K562 (cell line): Measurements from ENCODE around the gene LCNL1. TPM values are rescaled to one million over a fixed set of nuclear protein-coding genes. Genes with fewer than 3 reads are reported as not detected.

Experiments used
- BCLAF1 ChIP-seq, 2 experiments: fragments of 450-650 bp in 1 of 2; IDR thresholded peaks; 2 replicates each; pipeline ENCODE4 v1.6.1; 2011 to 2017; ENCODE audit warnings: low read depth in 2 of 2, antibody characterized with exemption in 1 of 2, borderline replicate concordance in 1 of 2, low read length in 1 of 2, mild to moderate bottlenecking in 1 of 2, mixed read lengths in 1 of 2; ENCODE audit not compliant: control insufficient read depth in 1 of 2
- C11orf30 ChIP-seq: fragments of 450-650 bp; IDR thresholded peaks from 2 replicates; pipeline ENCODE4 v1.6.1; 2016; ENCODE audit warnings: low read depth, mild to moderate bottlenecking
- CGGBP1 ChIP-seq: fragments of 250-450 bp; sonication (Bioruptor Pico); IDR thresholded peaks from 2 replicates; pipeline ENCODE4 v1.9.0; 2021; ENCODE audit warnings: mild to moderate bottlenecking
- CREBBP ChIP-seq: IDR thresholded peaks from one replicate; pipeline ENCODE4 v1.6.1; 2012; ENCODE audit warnings: low read depth, mild to moderate bottlenecking, control low read depth, inconsistent platforms, low read length
- HMGN3 ChIP-seq: IDR thresholded peaks from 2 replicates; pipeline ENCODE4 v1.6.1; 2011; ENCODE audit warnings: borderline replicate concordance, low read depth, mild to moderate bottlenecking, mixed read lengths, low read length; ENCODE audit not compliant: insufficient read length; ENCODE audit errors: extremely low read depth
- MTA2 ChIP-seq: fragments of 450-650 bp; IDR thresholded peaks from 2 replicates; pipeline ENCODE4 v1.6.1; 2016; ENCODE audit warnings: low read depth
- MXD1 ChIP-seq: fragments of 250-450 bp; sonication (Bioruptor Pico); IDR thresholded peaks from 2 replicates; pipeline ENCODE4 v1.8.0; 2021; ENCODE audit warnings: borderline replicate concordance, mild to moderate bottlenecking, moderate library complexity; ENCODE audit not compliant: poor library complexity, severe bottlenecking
- MYC ChIP-seq, 2 experiments: fragments of 250-450 bp in 1 of 2; sonication (Bioruptor Pico) in 1 of 2; IDR thresholded peaks; 2 replicates each; pipeline versions ENCODE4 v1.5.1 to v1.6.1; 2012 to 2021; ENCODE audit warnings: low read depth in 2 of 2, borderline replicate concordance in 1 of 2, improper control_type of control experiment in 1 of 2, low read length in 1 of 2, mild to moderate bottlenecking in 1 of 2, moderate library complexity in 1 of 2
- NCOA2 ChIP-seq, 2 experiments: fragments of 450-650 bp; IDR thresholded peaks; 2 replicates each; pipeline ENCODE4 v1.6.1; 2018; ENCODE audit warnings: mild to moderate bottlenecking in 2 of 2, moderate library complexity in 1 of 2; ENCODE audit not compliant: partially characterized antibody in 2 of 2
- NR4A1 ChIP-seq, 2 experiments: fragments of 250-450 bp in 1 of 2; fragments of 450-650 bp in 1 of 2; sonication (Bioruptor Pico) in 1 of 2; IDR thresholded peaks; 2 replicates each; pipeline versions ENCODE4 v1.4.0 to v1.6.1; 2016 to 2020; ENCODE audit warnings: mild to moderate bottlenecking in 2 of 2, missing compliant biosample characterization in 1 of 2, missing genetic modification characterization in 1 of 2, moderate library complexity in 1 of 2
- SNRNP70 ChIP-seq: fragments of 200-400 bp; formaldehyde crosslinking; optimal IDR thresholded peaks from 2 replicates; pipeline ENCODE3; 2017; ENCODE audit warnings: low read depth, low read length
- SPI1 ChIP-seq: IDR thresholded peaks from 2 replicates; pipeline ENCODE4 v1.6.1; 2011; ENCODE audit warnings: low read depth, low read length, control low read depth, borderline replicate concordance
- ZKSCAN3 ChIP-seq: fragments of 250-450 bp; sonication (Bioruptor Pico); IDR thresholded peaks from 2 replicates; pipeline ENCODE4 v1.4.0; 2020
- ZNF124 ChIP-seq: sonication (generic); formaldehyde crosslinking; IDR thresholded peaks from 2 replicates; pipeline ENCODE4 v1.8.1; 2022; ENCODE audit warnings: missing genetic modification reagents
- ZNF165 ChIP-seq: fragments of 250-450 bp; sonication (Bioruptor Pico); IDR thresholded peaks from 2 replicates; pipeline ENCODE4 v1.4.0; 2020; ENCODE audit warnings: borderline replicate concordance
- ZNF232 ChIP-seq: sonication (generic); formaldehyde crosslinking; IDR thresholded peaks from 2 replicates; pipeline ENCODE4 v1.8.0; 2022; ENCODE audit warnings: mild to moderate bottlenecking, missing genetic modification reagents
- polyA plus RNA-seq, 8 experiments: library from polyadenylated mRNA; depleted of rRNA in 4 of 8; stranded (reverse) in 5 of 8; unstranded in 3 of 8; fragments of >200 nt; fragmentation: Nextera tagmentation in 2 of 8; fragmentation: Illumina TruSeq in 1 of 8; extraction: Ambion mirVana in 2 of 8; extraction: Trizol in 1 of 8; gene quantifications; 2 replicates each; pipeline versions ENCODE4 v1.2.1 to v1.2.3, GENCODE V29; 2011 to 2014; ENCODE audit warnings: inconsistent platforms in 1 of 8, missing spikeins in 1 of 8
- total RNA-seq, 7 experiments: library from RNA; depleted of rRNA in 6 of 7; stranded (reverse); fragments of >200 nt in 6 of 7; fragmentation: Illumina TruSeq in 2 of 7; extraction: Trizol in 2 of 7; gene quantifications; 2 replicates each; pipeline versions ENCODE4 v1.2.1 to v1.2.3, GENCODE V29; 2011 to 2021; ENCODE audit warnings: low replicate concordance in 1 of 7
- TF ChIP-seq, protein P1 (sequence below), 2 experiments: fragments of 200-800 bp in 1 of 2; sonication (Bioruptor generic) in 1 of 2; sonication (generic) in 1 of 2; formaldehyde crosslinking in 1 of 2; IDR thresholded peaks in 1 of 2; conservative IDR thresholded peaks in 1 of 2; 2 replicates each; pipeline versions ENCODE4 v1.5.0 to v1.6.1; 2016 to 2020; ENCODE audit warnings: missing compliant biosample characterization in 1 of 2, missing genetic modification characterization in 1 of 2, missing genetic modification reagents in 1 of 2
- TF ChIP-seq, protein P2 (sequence below): sonication (generic); formaldehyde crosslinking; IDR thresholded peaks from 2 replicates; pipeline ENCODE4 v1.8.0; 2022; ENCODE audit warnings: mild to moderate bottlenecking, low read depth, missing genetic modification reagents

LCNL1 gene
- total and polyA plus RNA-seq, 9 of the 15 experiments (the other 6 are each of a cell fraction or from before 2014, with no cell fraction given), result 0.04 to 0.16 (median 0.04) TPM; not detected in 4

- TF ChIP-seq, protein P1, sequence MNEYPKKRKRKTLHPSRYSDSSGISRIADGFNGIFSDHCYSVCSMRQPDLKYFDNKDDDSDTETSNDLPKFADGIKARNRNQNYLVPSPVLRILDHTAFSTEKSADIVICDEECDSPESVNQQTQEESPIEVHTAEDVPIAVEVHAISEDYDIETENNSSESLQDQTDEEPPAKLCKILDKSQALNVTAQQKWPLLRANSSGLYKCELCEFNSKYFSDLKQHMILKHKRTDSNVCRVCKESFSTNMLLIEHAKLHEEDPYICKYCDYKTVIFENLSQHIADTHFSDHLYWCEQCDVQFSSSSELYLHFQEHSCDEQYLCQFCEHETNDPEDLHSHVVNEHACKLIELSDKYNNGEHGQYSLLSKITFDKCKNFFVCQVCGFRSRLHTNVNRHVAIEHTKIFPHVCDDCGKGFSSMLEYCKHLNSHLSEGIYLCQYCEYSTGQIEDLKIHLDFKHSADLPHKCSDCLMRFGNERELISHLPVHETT (CRISPR knock-in tag; conservative IDR thresholded peaks at IDR 0.05 in 1 of 2, IDR thresholded peaks at IDR 0.05 in 1 of 2), result peak in 1 of 2 experiments; percentile 63; a peak in 1 of 4 replicates
- no peak for TF ChIP-seq MTA2
- TF ChIP-seq ZNF124, result no peak
- no peak for TF ChIP-seq SPI1
- no peak for TF ChIP-seq SNRNP70
- TF ChIP-seq C11orf30, result no peak
- no peak for TF ChIP-seq BCLAF1 (IDR thresholded peaks at IDR 0.05; ENCODE audit: borderline replicate concordance in 1 of 2, control insufficient read depth in 1 of 2, low read depth in 2 of 2, low read length in 1 of 2)
- TF ChIP-seq ZNF232 (CRISPR knock-in tag), result no peak; the same call in none of the 2 replicates
- no peak for TF ChIP-seq HMGN3
- TF ChIP-seq, protein P2, sequence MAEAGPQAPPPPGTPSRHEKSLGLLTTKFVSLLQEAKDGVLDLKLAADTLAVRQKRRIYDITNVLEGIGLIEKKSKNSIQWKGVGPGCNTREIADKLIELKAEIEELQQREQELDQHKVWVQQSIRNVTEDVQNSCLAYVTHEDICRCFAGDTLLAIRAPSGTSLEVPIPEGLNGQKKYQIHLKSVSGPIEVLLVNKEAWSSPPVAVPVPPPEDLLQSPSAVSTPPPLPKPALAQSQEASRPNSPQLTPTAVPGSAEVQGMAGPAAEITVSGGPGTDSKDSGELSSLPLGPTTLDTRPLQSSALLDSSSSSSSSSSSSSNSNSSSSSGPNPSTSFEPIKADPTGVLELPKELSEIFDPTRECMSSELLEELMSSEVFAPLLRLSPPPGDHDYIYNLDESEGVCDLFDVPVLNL (CRISPR knock-in tag), result no peak
- peak; percentile 93 for TF ChIP-seq MYC (IDR thresholded peaks at IDR 0.05; ENCODE audit: low read depth, low read length)
- peak; percentile 77; the same call in 1 of the 2 replicates for TF ChIP-seq MYC (CRISPR knock-in tag; IDR thresholded peaks at IDR 0.05; ENCODE audit: borderline replicate concordance, low read depth)
- TF ChIP-seq NR4A1 (CRISPR knock-in tag; IDR thresholded peaks at IDR 0.05), result no peak; the same call in 1 of the 2 replicates
- TF ChIP-seq NR4A1 (tag; IDR thresholded peaks at IDR 0.05), result no peak
- TF ChIP-seq ZKSCAN3 (CRISPR knock-in tag), result no peak
- TF ChIP-seq ZNF165, result no peak
- no peak for TF ChIP-seq CGGBP1
- no peak for TF ChIP-seq NCOA2 (IDR thresholded peaks at IDR 0.05; ENCODE audit: partially characterized antibody in 2 of 2)
- peak; percentile 83 for TF ChIP-seq MXD1 (CRISPR knock-in tag)
- no peak for TF ChIP-seq CREBBP
Observed at GRCh38 chr9:136991993-136992818, 9.4 kb downstream of the LCNL1 start, which contains the start of gene PAXX (continued).
